Esophagus squamous epithelium (tissue), 5 donors: ENCODE results near the gene PLOD2. TPM values are rescaled to one million over a fixed set of nuclear protein-coding genes. Genes with fewer than 3 reads are reported as not detected.
A peak's percentile ranks its signal among the peaks of the same experiment; 100 is the strongest.

ENCODE experiments used
- DNase-seq: peaks from one replicate; lab custom pipeline; 2025; lab: John Stamatoyannopoulos, UW
- H3K27ac ChIP-seq, 4 donors: fragments of 200-600 bp; sonication (generic); one replicate each; pipeline ENCODE4 v1.5.1; 2016 to 2019; ENCODE audit warnings: mild to moderate bottlenecking in 1 of 4
- H3K27me3 ChIP-seq, 4 donors: fragments of 200-600 bp; sonication (generic); 1 replicate in 3 of 4; 2 replicates in 1 of 4; pipeline versions ENCODE4 v1.5.1 to v1.6.0; 2017 to 2021; ENCODE audit warnings: antibody characterized with exemption in 1 of 4
- H3K36me3 ChIP-seq, 3 donors: fragments of 200-600 bp; sonication (generic); one replicate each; pipeline ENCODE4 v1.5.1; 2016 to 2019
- H3K4me1 ChIP-seq, 3 donors: fragments of 200-600 bp; sonication (generic); one replicate each; pipeline ENCODE4 v1.5.1; 2017 to 2019
- H3K4me3 ChIP-seq, 4 donors: fragments of 200-600 bp; sonication (generic); 1 replicate in 3 of 4; 2 replicates in 1 of 4; pipeline ENCODE4 v1.5.1; 2016 to 2019; ENCODE audit warnings: mild to moderate bottlenecking in 2 of 4, moderate library complexity in 1 of 4
- H3K9me3 ChIP-seq, 3 donors: fragments of 200-600 bp; sonication (generic); one replicate each; pipeline ENCODE4 v1.5.1; 2016 to 2019
- CTCF ChIP-seq, 6 experiments: fragments of 450-650 bp in 4 of 6; fragments of 200-600 bp in 2 of 6; sonication (generic) in 2 of 6; IDR thresholded peaks; one replicate each; pipeline ENCODE4 v1.5.1; 2016 to 2019; ENCODE audit warnings: antibody characterized with exemption in 6 of 6, mild to moderate bottlenecking in 4 of 6, moderate library complexity in 4 of 6
- POLR2A ChIP-seq, 4 donors: fragments of 450-650 bp; IDR thresholded peaks; one replicate each; pipeline ENCODE4 v1.6.1; 2017; ENCODE audit warnings: antibody characterized with exemption in 4 of 4, mild to moderate bottlenecking in 4 of 4, moderate library complexity in 3 of 4
- WGBS, 2 donors: methylation state at CpG; one replicate each; pipeline ENCODE4 v1.1.5; 2018; 5-methylcytosine and 5-hydroxymethylcytosine counted together
- intact Hi-C: fragments of 100-400 bp; cut with DNase I; formaldehyde crosslinking; loops from one replicate; pipeline ENCODE4 v1.15.0; 2022
- total RNA-seq, 4 donors: library from RNA; depleted of rRNA; stranded (reverse); fragments of >200 nt; gene quantifications; one replicate each; pipeline ENCODE4 v1.1.0, GENCODE V29; 2016
- donor health status: DM: yes; HTN: yes; CAD: no.

Gene PLOD2
- total RNA-seq, 4 donors from 2014 or later, result 13.3 to 29.1 (median 23.2) TPM

GRCh38 chr3:146169891-146170290 lies 8.9 kb upstream of the PLOD2 start:
- H3K36me3 ChIP-seq, result no peaks in the 10 kb centered on the region
- WGBS, 2 donors, result 100% methylated on average over 1 of the region's 1 CpG
- intact Hi-C loops, result loop anchor here (10.0 kb wide), 1 partner anchor 105 kb away; no protein-coding TSS in a partner anchor
- no peak overlapping the region for H3K4me3 ChIP-seq
- TF ChIP-seq POLR2A (IDR thresholded peaks at IDR 0.05) (no peak), CTCF (IDR thresholded peaks at IDR 0.05) (no peak)
- H3K4me1 ChIP-seq, result peaks cover 0 to 27% (median 9%) of the 10 kb centered on the region in 3 donors
- H3K27me3 ChIP-seq, result no peaks in the 10 kb centered on the region
- no peaks in the 10 kb centered on the region for H3K9me3 ChIP-seq
- H3K27ac ChIP-seq, result no peak overlapping the region
- no peak for DNase-seq

- intact Hi-C loops, result no loop called here
- WGBS, 2 donors, result 19 to 31% methylated on average over 3 of the region's 3 CpGs
- Histone ChIP-seq H3K27me3 (no peaks in the 10 kb centered on the region), H3K9me3 (no peaks in the 10 kb centered on the region), H3K4me3 (no peak overlapping the region), H3K27ac (peak overlapping the region in 3 of 4 donors; percentile 19 to 38 (median 35)), H3K4me1 (peaks cover 0 to 54% (median 32%) of the 10 kb centered on the region in 3 donors), H3K36me3 (no peaks in the 10 kb centered on the region)
- DNase-seq, result no peak
- TF ChIP-seq POLR2A (IDR thresholded peaks at IDR 0.05), result no peak
- TF ChIP-seq CTCF (IDR thresholded peaks at IDR 0.05), result no peak
Measured at GRCh38 chr3:146166826-146167225, 5.8 kb upstream of the PLOD2 start.

GRCh38 chr3:146166415-146166821 lies 5.4 kb upstream of the PLOD2 start:
- Histone ChIP-seq H3K4me1 (peaks cover 0 to 59% (median 33%) of the 10 kb centered on the region in 3 donors), H3K27ac (peak overlapping the region; percentile 19 to 50 (median 36)), H3K27me3 (peaks cover 0 to under 1% (median 0%) of the 10 kb centered on the region in 4 donors), H3K9me3 (no peaks in the 10 kb centered on the region), H3K4me3 (no peak overlapping the region), H3K36me3 (no peaks in the 10 kb centered on the region)
- DNase-seq, result no peak
- intact Hi-C loops, result no loop called here
- 26 to 29% methylated on average over 4 of the region's 4 CpGs for WGBS, 2 donors
- TF ChIP-seq CTCF (IDR thresholded peaks at IDR 0.05), result no peak

- intact Hi-C loops, result no loop called here
- Histone ChIP-seq H3K27me3 (peaks cover 0 to 6% (median 0%) of the 10 kb centered on the region in 4 donors), H3K9me3 (no peaks in the 10 kb centered on the region), H3K27ac (peak overlapping the region in 3 of 4 donors; percentile 19 to 38 (median 35)), H3K4me3 (no peak overlapping the region), H3K36me3 (no peaks in the 10 kb centered on the region), H3K4me1 (peaks cover 0 to 59% (median 33%) of the 10 kb centered on the region in 3 donors)
- TF ChIP-seq CTCF (IDR thresholded peaks at IDR 0.05) (no peak), POLR2A (IDR thresholded peaks at IDR 0.05) (no peak)
- no peak for DNase-seq
- 21 to 40% methylated on average over 2 of the region's 2 CpGs for WGBS, 2 donors
Measured at GRCh38 chr3:146165877-146166276, 4.9 kb upstream of the PLOD2 start.

- Histone ChIP-seq H3K9me3 (no peaks in the 10 kb centered on the region), H3K27ac (peak overlapping the region in 2 of 4 donors; percentile 35 to 55), H3K36me3 (no peaks in the 10 kb centered on the region), H3K27me3 (peaks cover 0 to 10% (median 0%) of the 10 kb centered on the region in 4 donors), H3K4me3 (no peak overlapping the region), H3K4me1 (peaks cover 0 to 59% (median 33%) of the 10 kb centered on the region in 3 donors)
- no peak for TF ChIP-seq CTCF (IDR thresholded peaks at IDR 0.05)
- 74 to 75% methylated on average over 7 of the region's 7 CpGs for WGBS, 2 donors
- intact Hi-C loops, result no loop called here
- no peak for DNase-seq
Measured at GRCh38 chr3:146164971-146165769, 4.2 kb upstream of the PLOD2 start.
